GM12872 (cell line): Measurements from ENCODE around the gene TMEM52.

Experiments
- TF ChIP-seq, protein P1 (sequence below): IDR thresholded peaks from 3 replicates; pipeline ENCODE4 v1.5.1; 2011; ENCODE audit warnings: low read depth, mild to moderate bottlenecking, low read length, moderate library complexity; ENCODE audit not compliant: insufficient read depth

The TMEM52 gene

DNA sequence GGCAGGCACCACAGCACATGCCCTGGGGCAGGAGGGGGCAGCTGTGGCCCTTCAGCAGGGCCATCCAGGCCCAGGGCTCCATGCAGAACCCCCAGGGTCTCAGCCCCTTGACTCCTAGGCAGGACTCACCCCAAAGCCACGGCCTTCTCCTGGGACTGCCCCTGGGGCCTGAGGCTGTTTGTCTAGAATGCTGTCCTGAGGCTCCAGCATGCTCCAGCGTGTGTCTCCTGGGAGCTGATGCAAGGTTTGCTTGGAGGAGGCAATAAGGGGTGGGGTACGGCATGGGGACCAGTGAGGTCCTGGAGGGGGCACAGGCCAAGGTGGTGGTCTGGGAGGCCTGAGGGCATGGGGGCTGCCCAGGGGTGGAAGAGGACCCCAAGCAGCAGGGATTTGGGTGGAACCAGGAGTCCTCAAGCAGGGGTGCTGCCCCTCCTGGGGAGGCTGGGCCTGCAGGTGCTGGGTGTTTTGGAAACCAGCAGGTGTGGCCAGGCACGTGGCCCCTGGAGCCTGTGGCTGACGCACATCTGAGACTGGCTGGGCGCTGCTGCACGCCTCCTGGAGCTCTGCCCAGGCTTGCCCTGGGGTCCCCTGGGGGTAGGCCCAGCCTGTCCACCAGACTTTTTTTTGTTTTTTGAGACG lies 11.9 kb downstream of the TMEM52 start:
- TF ChIP-seq, protein P1, sequence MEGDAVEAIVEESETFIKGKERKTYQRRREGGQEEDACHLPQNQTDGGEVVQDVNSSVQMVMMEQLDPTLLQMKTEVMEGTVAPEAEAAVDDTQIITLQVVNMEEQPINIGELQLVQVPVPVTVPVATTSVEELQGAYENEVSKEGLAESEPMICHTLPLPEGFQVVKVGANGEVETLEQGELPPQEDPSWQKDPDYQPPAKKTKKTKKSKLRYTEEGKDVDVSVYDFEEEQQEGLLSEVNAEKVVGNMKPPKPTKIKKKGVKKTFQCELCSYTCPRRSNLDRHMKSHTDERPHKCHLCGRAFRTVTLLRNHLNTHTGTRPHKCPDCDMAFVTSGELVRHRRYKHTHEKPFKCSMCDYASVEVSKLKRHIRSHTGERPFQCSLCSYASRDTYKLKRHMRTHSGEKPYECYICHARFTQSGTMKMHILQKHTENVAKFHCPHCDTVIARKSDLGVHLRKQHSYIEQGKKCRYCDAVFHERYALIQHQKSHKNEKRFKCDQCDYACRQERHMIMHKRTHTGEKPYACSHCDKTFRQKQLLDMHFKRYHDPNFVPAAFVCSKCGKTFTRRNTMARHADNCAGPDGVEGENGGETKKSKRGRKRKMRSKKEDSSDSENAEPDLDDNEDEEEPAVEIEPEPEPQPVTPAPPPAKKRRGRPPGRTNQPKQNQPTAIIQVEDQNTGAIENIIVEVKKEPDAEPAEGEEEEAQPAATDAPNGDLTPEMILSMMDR, result 0 out of 3 replicates have a peak, but pooled peaks have one; percentile 10

DNA sequence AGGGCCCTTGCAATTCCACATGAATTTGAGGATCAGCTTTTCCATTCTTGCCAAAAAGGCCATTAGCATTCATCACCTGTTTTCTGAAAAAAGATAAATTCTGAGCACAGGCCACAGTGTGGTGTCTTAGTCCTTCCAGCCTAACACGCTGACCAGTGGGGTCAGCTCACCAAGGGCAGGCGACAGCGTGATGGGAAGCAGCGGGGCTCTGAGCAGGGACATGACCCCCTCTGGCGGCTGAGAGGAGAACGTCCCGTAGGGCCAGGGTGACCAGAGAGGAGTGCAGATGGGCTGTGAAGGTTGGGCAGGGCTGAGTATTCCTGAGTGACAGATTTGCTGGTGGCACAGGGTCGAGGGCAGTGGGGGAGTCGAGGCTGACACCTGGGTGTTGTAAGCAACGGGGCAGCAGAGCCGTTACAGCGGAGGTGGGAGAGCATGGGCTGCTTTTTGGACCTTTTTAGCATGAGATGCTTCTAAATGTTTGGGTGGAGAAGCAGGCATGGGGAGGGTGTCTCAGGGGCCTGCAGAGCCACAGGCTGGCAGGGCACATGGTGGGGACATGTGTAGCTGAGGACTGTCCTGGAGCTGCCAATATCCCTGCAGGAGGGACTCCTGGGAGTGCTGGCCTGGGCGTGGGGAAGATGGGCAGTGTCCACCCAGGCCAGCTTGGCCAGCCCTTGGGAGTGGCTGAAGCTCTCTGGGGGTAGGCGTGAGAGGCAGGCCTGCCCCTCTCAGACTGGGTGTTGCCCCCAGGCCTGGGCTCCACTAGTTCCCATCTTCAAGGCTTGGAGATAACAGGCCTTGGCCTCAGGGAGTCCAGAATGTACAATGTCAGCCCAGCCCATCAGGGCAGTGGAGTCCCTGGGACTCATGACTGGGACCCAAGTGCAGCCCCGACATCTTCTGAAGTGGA lies 12.6 kb downstream of the TMEM52 start:
- TF ChIP-seq, protein P1, result peak; percentile 97

DNA sequence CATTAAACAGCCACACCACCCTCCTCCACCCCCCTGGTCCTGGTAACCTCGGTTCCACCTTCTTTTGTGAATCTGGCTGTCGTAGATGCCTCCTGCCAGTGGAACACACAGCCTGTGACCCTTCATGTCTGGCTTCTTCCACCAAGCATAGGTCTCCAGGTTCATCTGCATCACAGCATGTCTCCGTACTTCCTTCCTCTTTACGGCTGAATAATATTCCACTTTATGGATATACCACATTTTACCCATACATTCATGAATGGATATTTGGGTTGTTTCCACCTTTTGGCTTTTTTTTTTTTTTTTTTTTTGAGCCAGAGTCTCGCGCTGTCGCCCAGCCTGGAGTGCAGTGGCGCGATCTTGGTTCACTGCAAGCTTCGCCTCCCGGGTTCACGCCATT lies 15.9 kb downstream of the TMEM52 start:
- TF ChIP-seq, protein P1, result no peak

DNA sequence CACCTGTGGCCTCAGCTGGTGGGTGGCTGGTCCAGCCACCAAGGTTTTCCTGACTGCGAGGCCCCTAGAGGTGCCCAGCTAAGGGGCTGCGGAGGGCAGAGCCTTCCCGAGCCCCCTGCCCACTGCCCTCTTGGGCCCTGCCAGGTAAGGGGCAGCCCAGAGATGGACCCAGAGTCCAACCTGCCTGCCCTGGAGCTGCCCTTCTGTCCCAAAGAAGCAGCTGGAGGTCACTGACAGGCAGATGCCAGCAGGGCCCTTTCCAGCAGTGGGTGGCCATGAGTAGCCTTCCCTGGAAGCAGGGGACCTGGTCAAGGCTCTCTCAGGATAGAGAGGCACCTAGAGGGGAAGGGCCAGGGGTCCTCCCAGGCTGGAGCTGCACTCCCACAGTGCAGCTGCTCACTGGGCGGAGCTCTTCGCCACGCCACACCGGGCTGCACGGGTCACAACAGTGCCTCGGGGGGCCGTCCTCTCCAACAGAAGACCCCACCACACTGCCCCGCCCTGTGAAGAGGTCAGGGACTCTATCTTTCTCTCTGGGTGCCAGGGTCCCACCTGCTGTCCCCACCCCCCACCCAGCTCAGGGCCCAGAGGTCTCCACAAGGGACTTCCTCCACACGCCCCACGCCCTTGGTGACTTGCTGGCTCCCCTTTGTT lies 17.3 kb downstream of the TMEM52 start:
- TF ChIP-seq, protein P1, result no peak

DNA sequence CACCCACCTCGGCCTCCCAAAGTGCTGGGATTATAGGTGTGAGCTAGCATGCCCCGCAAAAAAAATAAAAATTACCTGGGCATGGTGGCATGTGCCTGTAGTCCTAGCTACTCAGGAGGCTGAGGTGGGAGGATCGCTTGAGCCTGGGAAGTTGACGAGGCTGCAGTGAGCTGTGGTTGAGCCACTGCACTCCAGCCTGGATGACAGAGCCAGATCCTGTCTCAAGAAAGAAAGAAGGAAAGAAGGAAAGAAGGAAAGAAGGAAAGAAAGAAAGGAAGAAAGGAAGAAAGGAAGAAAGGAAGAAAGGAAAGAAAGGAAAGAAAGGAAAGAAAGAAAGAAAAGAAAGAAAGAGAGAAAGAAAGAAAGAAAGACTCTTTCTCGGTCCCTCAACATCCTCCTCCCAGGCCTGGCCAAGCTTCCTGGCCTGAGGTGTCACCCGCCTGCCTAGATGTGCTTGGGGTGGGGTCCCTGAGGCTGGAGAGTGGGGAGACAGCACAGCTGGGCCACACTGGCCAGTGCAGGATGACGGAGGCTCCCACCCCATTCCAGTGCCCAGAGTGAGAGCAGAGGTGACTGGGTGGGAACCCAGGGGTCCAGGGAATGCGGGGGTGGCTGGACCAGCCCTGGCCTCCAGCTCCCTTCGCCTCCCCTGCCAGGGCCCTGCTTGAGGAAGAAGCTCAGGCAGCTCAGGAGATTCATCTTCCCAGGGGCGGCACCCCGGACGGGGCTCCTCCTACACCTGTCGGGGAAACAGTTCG lies 18.0 kb downstream of the TMEM52 start:
- TF ChIP-seq, protein P1, result no peak

DNA sequence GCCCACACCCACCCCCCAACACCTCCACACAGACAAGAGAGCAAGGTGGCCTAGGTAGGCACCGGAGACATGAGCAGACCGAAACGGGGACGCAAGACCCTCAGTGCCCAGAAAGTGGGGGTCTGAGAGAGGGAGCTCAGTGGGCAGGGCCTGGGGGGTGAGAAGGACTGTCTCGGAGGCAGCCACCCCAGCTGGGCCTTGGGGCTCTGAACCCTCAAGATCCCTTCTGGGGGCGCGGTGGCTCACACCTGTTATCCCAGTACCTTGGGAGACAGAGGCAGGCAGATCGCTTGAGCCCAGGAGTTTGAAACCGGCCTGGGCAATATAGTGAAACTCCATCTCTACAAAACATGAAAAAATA lies 19.1 kb downstream of the TMEM52 start:
- TF ChIP-seq, protein P1, result no peak
